HEK293 (cell line): ENCODE measurements around the gene PNMA5.

Experiments used
- CTCF ChIA-PET: fragments of 350-600 bp; formaldehyde crosslinking; extraction: SDS; loops from one replicate; lab custom pipeline; 2021; ENCODE audit warnings: antibody characterized with exemption; lab: Yijun Ruan, JAX
- POLR2A ChIA-PET: fragments of 300-600 bp; formaldehyde crosslinking; extraction: SDS; loops from one replicate; lab custom pipeline; 2020; ENCODE audit warnings: antibody characterized with exemption, inconsistent platforms; lab: Yijun Ruan, JAX
- H3K27ac ChIP-seq: fragments of 200-500 bp; sonication (Bioruptor generic); 2 replicates; pipeline ENCODE4 v1.5.1; 2014; ENCODE audit warnings: low read depth, low read length, control low read depth, inconsistent platforms; ENCODE audit errors: extremely low read depth
- H3K36me3 ChIP-seq, 2 experiments: fragments of 200-500 bp in 1 of 2; sonication (Bioruptor generic) in 1 of 2; 1 replicate in 1 of 2; 2 replicates in 1 of 2; pipeline ENCODE4 v1.5.1; 2014 to 2017; ENCODE audit warnings: inconsistent platforms in 2 of 2, low read length in 2 of 2; ENCODE audit not compliant: control insufficient read depth in 2 of 2, insufficient read depth in 1 of 2
- H3K4me1 ChIP-seq: fragments of 200-500 bp; sonication (Bioruptor generic); 2 replicates; pipeline ENCODE4 v1.5.1; 2014; ENCODE audit warnings: mild to moderate bottlenecking, low read length, inconsistent platforms; ENCODE audit not compliant: control insufficient read depth, insufficient read depth
- H3K4me3 ChIP-seq: 2 replicates; pipeline ENCODE4 v1.5.1; 2011; ENCODE audit warnings: low read depth, mild to moderate bottlenecking, control low read depth, low read length, moderate library complexity
- H3K9me3 ChIP-seq: fragments of 200-500 bp; sonication (Bioruptor generic); 2 replicates; pipeline ENCODE4 v1.5.1; 2014; ENCODE audit warnings: low read depth, low read length, inconsistent platforms; ENCODE audit not compliant: control insufficient read depth, insufficient read depth
- BCL11A ChIP-seq: fragments of 450-650 bp; formaldehyde crosslinking; IDR thresholded peaks from 2 replicates; pipeline ENCODE4 v1.5.1; 2016; ENCODE audit warnings: low read depth, missing biosample characterization, missing genetic modification characterization
- EGR2 ChIP-seq: fragments of 450-650 bp; formaldehyde crosslinking; IDR thresholded peaks from 2 replicates; pipeline ENCODE4 v1.5.1; 2016; ENCODE audit warnings: low read depth, missing biosample characterization, missing genetic modification characterization
- YY1 ChIP-seq: fragments of 450-650 bp; formaldehyde crosslinking; IDR thresholded peaks from 2 replicates; pipeline ENCODE4 v1.5.1; 2018; ENCODE audit warnings: missing biosample characterization, missing genetic modification characterization
- ZBTB17 ChIP-seq: fragments of 450-650 bp; formaldehyde crosslinking; IDR thresholded peaks from 2 replicates; pipeline ENCODE4 v1.5.1; 2016; ENCODE audit warnings: missing biosample characterization, missing genetic modification characterization
- ZBTB21 ChIP-seq: fragments of 450-650 bp; formaldehyde crosslinking; IDR thresholded peaks from 2 replicates; pipeline ENCODE4 v1.5.1; 2017; ENCODE audit warnings: missing biosample characterization, missing genetic modification characterization
- ZFP69B ChIP-seq: fragments of 450-650 bp; formaldehyde crosslinking; IDR thresholded peaks from 2 replicates; pipeline ENCODE4 v1.5.1; 2016; ENCODE audit warnings: missing biosample characterization, missing genetic modification characterization
- ZNF114 ChIP-seq: fragments of 450-650 bp; formaldehyde crosslinking; IDR thresholded peaks from 2 replicates; pipeline ENCODE4 v1.5.0; 2017; ENCODE audit warnings: missing biosample characterization, missing genetic modification characterization
- ZNF121 ChIP-seq: fragments of 450-650 bp; formaldehyde crosslinking; IDR thresholded peaks from 2 replicates; pipeline ENCODE4 v1.5.1; 2016; ENCODE audit warnings: missing biosample characterization, missing genetic modification characterization
- ZNF530 ChIP-seq: fragments of 450-650 bp; formaldehyde crosslinking; IDR thresholded peaks from 2 replicates; pipeline ENCODE4 v1.5.1; 2016; ENCODE audit warnings: low read depth, missing biosample characterization, missing genetic modification characterization
- ZNF629 ChIP-seq: fragments of 450-650 bp; formaldehyde crosslinking; IDR thresholded peaks from 2 replicates; pipeline ENCODE4 v1.5.1; 2017; ENCODE audit warnings: missing biosample characterization, missing genetic modification characterization
- TF ChIP-seq, protein P1 (sequence below): IDR thresholded peaks from 2 replicates; pipeline ENCODE4 v1.6.1; 2011; ENCODE audit warnings: mild to moderate bottlenecking, low read depth, low read length, borderline replicate concordance
- TF ChIP-seq, protein P2 (sequence below): fragments of 450-650 bp; IDR thresholded peaks from 2 replicates; pipeline ENCODE4 v1.5.1; 2018; ENCODE audit warnings: missing biosample characterization, missing genetic modification characterization
- TF ChIP-seq, protein P3 (sequence below): fragments of 450-650 bp; formaldehyde crosslinking; IDR thresholded peaks from 2 replicates; pipeline ENCODE4 v1.5.1; 2017; ENCODE audit warnings: missing biosample characterization, missing genetic modification characterization

PNMA5 gene

GRCh38 chrX:152958524-152959465 is 35.1 kb downstream of the PNMA5 start (continued):
- peak; percentile 96 for TF ChIP-seq YY1
- peak; percentile 41 for TF ChIP-seq EGR2 (tag by site-specific recombination)

GRCh38 chrX:152958047-152958446 is 35.9 kb downstream of the PNMA5 start:
- Histone ChIP-seq H3K36me3 (no peaks in the 10 kb centered on the region; a peak in 1 of 3 replicates), H3K4me3 (no peak overlapping the region), H3K9me3 (no peaks in the 10 kb centered on the region), H3K27ac (no peak overlapping the region), H3K4me1 (no peaks in the 10 kb centered on the region)
- ChIA-PET POLR2A (interaction anchor here (1.2 kb wide), 1 partner anchor 16 kb away, joined by 3 read pairs; no protein-coding TSS in a partner anchor), CTCF (interaction anchor here (0.6 to 2.6 kb wide), 11 partner anchors 11 to 1003 kb away, joined by 3 to 12 read pairs (median 3); no protein-coding TSS in a partner anchor)
- TF ChIP-seq ZFP69B (tag by site-specific recombination) = no peak
- no peak for TF ChIP-seq ZBTB17 (tag by site-specific recombination)

- POLR2A ChIA-PET = no interaction called here
- no peaks in the 10 kb centered on the region for H3K9me3 ChIP-seq
- H3K4me3 ChIP-seq = no peak overlapping the region
- CTCF ChIA-PET = interaction anchor here (1.4 to 2.1 kb wide), 2 partner anchors 9 to 10 kb away, joined by 5 to 20 read pairs; no protein-coding TSS in a partner anchor
- no peaks in the 10 kb centered on the region; a peak in 1 of 3 replicates for H3K36me3 ChIP-seq
- H3K27ac ChIP-seq = no peak overlapping the region
- 0 out of 2 replicates have a peak, but pooled peaks cover 2% of the 10 kb centered on the region for H3K4me1 ChIP-seq
- TF ChIP-seq BCL11A (tag by site-specific recombination) (0 out of 2 replicates have a peak, but pooled peaks have one; percentile 48), ZNF114 (tag by site-specific recombination) (no peak), ZNF629 (0 out of 2 replicates have a peak, but pooled peaks have one; percentile 15)
Measured at GRCh38 chrX:152950786-152951185, 43.1 kb downstream of the PNMA5 start.

DNA sequence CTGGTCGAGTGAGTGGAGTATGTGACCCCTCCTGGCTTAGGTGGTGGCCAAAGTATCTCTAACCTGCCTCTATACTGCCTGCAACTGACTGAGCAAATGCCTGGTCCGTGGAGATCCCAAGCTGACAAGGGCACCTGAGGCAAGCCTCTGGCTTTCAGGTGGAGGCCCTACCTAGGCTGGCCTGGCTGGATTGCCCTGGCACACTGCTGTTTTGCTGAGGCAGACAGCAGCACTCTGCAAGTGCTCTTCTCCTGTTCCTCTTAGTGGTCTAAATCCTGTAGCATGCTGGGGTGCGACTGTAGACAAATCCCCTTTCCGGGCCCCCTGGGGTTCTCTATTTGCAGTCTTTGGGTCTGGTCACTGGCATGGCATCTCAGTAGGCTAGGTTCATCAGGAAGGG is 44.8 kb downstream of the PNMA5 start:
- ChIA-PET CTCF (no interaction called here), POLR2A (no interaction called here)
- Histone ChIP-seq H3K9me3 (no peaks in the 10 kb centered on the region), H3K27ac (0 out of 2 replicates have a peak overlapping the region, but pooled peaks have one; percentile 4), H3K36me3 (no peaks in the 10 kb centered on the region; a peak in 1 of 3 replicates), H3K4me3 (no peak overlapping the region), H3K4me1 (0 out of 2 replicates have a peak, but pooled peaks cover 2% of the 10 kb centered on the region)
- TF ChIP-seq ZNF530 = no peak

DNA sequence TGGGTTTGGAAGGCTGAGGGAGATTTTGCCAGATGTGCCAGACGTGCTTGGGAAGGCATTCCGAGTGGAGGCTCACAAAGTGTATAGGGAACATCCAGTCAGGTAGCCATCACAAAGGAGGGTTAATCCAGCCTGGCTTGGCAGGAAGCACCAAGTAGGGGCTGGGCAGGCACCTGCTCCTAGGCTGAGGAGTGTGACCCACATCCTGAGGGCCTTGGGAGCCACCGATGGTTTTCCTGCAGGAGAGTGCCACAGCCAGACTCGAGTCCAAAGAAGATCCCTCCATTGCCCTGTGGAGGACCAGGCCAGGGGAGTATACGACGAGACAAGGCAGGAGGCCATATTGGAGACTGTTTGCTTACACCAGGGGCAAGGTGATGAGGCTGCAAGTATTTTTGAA is 47.2 kb downstream of the PNMA5 start:
- no peak for TF ChIP-seq ZFP69B (tag by site-specific recombination)
- TF ChIP-seq ZBTB21 = no peak
- TF ChIP-seq, protein P1, sequence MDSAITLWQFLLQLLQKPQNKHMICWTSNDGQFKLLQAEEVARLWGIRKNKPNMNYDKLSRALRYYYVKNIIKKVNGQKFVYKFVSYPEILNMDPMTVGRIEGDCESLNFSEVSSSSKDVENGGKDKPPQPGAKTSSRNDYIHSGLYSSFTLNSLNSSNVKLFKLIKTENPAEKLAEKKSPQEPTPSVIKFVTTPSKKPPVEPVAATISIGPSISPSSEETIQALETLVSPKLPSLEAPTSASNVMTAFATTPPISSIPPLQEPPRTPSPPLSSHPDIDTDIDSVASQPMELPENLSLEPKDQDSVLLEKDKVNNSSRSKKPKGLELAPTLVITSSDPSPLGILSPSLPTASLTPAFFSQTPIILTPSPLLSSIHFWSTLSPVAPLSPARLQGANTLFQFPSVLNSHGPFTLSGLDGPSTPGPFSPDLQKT = no peak
- no peak for TF ChIP-seq ZNF121 (tag by site-specific recombination)
- TF ChIP-seq, protein P2, sequence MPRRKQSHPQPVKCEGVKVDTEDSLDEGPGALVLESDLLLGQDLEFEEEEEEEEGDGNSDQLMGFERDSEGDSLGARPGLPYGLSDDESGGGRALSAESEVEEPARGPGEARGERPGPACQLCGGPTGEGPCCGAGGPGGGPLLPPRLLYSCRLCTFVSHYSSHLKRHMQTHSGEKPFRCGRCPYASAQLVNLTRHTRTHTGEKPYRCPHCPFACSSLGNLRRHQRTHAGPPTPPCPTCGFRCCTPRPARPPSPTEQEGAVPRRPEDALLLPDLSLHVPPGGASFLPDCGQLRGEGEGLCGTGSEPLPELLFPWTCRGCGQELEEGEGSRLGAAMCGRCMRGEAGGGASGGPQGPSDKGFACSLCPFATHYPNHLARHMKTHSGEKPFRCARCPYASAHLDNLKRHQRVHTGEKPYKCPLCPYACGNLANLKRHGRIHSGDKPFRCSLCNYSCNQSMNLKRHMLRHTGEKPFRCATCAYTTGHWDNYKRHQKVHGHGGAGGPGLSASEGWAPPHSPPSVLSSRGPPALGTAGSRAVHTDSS (tag by site-specific recombination) = no peak
- TF ChIP-seq, protein P3, sequence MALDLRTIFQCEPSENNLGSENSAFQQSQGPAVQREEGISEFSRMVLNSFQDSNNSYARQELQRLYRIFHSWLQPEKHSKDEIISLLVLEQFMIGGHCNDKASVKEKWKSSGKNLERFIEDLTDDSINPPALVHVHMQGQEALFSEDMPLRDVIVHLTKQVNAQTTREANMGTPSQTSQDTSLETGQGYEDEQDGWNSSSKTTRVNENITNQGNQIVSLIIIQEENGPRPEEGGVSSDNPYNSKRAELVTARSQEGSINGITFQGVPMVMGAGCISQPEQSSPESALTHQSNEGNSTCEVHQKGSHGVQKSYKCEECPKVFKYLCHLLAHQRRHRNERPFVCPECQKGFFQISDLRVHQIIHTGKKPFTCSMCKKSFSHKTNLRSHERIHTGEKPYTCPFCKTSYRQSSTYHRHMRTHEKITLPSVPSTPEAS (tag by site-specific recombination) = no peak
- ChIA-PET POLR2A (no interaction called here), CTCF (interaction anchor here (0.7 to 1.6 kb wide), 2 partner anchors 512 to 592 kb away, joined by 3 read pairs; no protein-coding TSS in a partner anchor)
- no peak overlapping the region for H3K4me3 ChIP-seq
- no peaks in the 10 kb centered on the region; a peak in 1 of 3 replicates for H3K36me3 ChIP-seq
- H3K27ac ChIP-seq = no peak overlapping the region
- H3K4me1 ChIP-seq = 0 out of 2 replicates have a peak, but pooled peaks cover 2% of the 10 kb centered on the region
- H3K9me3 ChIP-seq = no peaks in the 10 kb centered on the region
